Hepatocyte (in vitro differentiated cells): ENCODE data around the gene XPO6.

ENCODE experiments used
- EZH2 ChIP-seq: fragments of 200-600 bp; sonication (generic); IDR thresholded peaks from 2 replicates; pipeline ENCODE4 v1.6.1; 2016; ENCODE audit warnings: antibody characterized with exemption, mild to moderate bottlenecking, borderline replicate concordance
- EZH2phosphoT487 ChIP-seq: fragments of 200-600 bp; sonication (generic); IDR thresholded peaks from one replicate; pipeline ENCODE4 v1.6.1; 2018; ENCODE audit warnings: antibody characterized with exemption, mild to moderate bottlenecking, low read depth, moderate library complexity; ENCODE audit not compliant: unreplicated experiment, severe bottlenecking
- TF ChIP-seq, protein P1 (sequence below): fragments of 200-600 bp; sonication (generic); IDR thresholded peaks from 2 replicates; pipeline ENCODE4 v1.5.1; 2016; ENCODE audit warnings: antibody characterized with exemption, mild to moderate bottlenecking; ENCODE audit not compliant: poor library complexity

DNA sequence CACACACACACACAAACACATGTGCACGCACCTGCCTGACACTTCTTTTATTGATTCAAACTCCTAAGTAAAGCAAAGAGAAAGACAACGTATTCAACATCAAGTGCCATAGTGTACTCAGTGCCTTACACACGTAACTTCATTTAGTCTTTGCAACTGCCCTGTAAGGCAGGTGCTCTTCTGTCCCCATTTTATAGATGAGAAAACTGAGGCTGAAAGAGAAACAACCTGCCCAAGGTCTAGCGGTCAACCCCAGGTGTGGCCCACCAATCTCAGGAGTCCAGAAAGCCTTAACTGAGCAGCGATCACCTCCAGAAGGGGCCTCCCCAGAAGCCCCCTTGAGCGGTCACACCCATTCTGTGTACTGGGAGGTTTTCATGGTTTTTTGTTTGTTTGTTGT lies 137.9 kb downstream of the XPO6 start:
- TF ChIP-seq, protein P1, sequence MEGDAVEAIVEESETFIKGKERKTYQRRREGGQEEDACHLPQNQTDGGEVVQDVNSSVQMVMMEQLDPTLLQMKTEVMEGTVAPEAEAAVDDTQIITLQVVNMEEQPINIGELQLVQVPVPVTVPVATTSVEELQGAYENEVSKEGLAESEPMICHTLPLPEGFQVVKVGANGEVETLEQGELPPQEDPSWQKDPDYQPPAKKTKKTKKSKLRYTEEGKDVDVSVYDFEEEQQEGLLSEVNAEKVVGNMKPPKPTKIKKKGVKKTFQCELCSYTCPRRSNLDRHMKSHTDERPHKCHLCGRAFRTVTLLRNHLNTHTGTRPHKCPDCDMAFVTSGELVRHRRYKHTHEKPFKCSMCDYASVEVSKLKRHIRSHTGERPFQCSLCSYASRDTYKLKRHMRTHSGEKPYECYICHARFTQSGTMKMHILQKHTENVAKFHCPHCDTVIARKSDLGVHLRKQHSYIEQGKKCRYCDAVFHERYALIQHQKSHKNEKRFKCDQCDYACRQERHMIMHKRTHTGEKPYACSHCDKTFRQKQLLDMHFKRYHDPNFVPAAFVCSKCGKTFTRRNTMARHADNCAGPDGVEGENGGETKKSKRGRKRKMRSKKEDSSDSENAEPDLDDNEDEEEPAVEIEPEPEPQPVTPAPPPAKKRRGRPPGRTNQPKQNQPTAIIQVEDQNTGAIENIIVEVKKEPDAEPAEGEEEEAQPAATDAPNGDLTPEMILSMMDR, result no peak
- TF ChIP-seq EZH2phosphoT487, result no peak
- TF ChIP-seq EZH2, result no peak
